Small intestine (tissue), 16 donors: ENCODE measurements around the gene RGS17. TPM values are rescaled to one million over a fixed set of nuclear protein-coding genes. Genes with fewer than 3 reads are reported as not detected.

Source experiments
- DNase-seq, 2 donors: peaks; one replicate each; pipeline versions ENCODE4 v3.0.0 to v3.0.0-alpha.2; 2013
- FAIRE-seq: peaks from 2 replicates; lab custom pipeline; 2012; peaks lifted over from hg19 to GRCh38; lab: Jason Lieb, UNC
- H3K27ac ChIP-seq, 3 donors: one replicate each; pipeline ENCODE4 v1.5.1; 2013; ENCODE audit warnings: low read length in 2 of 3, mild to moderate bottlenecking in 2 of 3, control low read depth in 1 of 3, inconsistent platforms in 1 of 3, low read depth in 1 of 3, moderate library complexity in 1 of 3
- H3K27me3 ChIP-seq, 3 donors: one replicate each; pipeline ENCODE4 v1.6.1; 2013; ENCODE audit warnings: low read length in 3 of 3, inconsistent platforms in 1 of 3; ENCODE audit not compliant: control insufficient read depth in 3 of 3, insufficient read depth in 3 of 3
- H3K36me3 ChIP-seq, 3 donors: one replicate each; pipeline ENCODE4 v1.6.1; 2013; ENCODE audit warnings: low read length in 3 of 3, inconsistent platforms in 1 of 3, low read depth in 1 of 3, mild to moderate bottlenecking in 1 of 3, moderate library complexity in 1 of 3; ENCODE audit not compliant: control insufficient read depth in 3 of 3, insufficient read depth in 2 of 3
- H3K4me1 ChIP-seq, 3 donors: one replicate each; pipeline ENCODE4 v1.6.1; 2013; ENCODE audit warnings: low read length in 2 of 3, inconsistent platforms in 1 of 3, low read depth in 1 of 3, mild to moderate bottlenecking in 1 of 3, moderate library complexity in 1 of 3; ENCODE audit not compliant: control insufficient read depth in 3 of 3, insufficient read depth in 2 of 3
- H3K4me3 ChIP-seq, 3 donors: one replicate each; pipeline ENCODE4 v1.5.1; 2013; ENCODE audit warnings: low read length in 3 of 3, control low read depth in 1 of 3, inconsistent platforms in 1 of 3, low read depth in 1 of 3, mild to moderate bottlenecking in 1 of 3, moderate library complexity in 1 of 3
- H3K9me3 ChIP-seq, 2 donors: one replicate each; pipeline ENCODE4 v1.6.1; 2013; ENCODE audit warnings: low read depth in 1 of 2, low read length in 1 of 2; ENCODE audit not compliant: control insufficient read depth in 2 of 2, insufficient read depth in 1 of 2
- WGBS, 3 donors: extraction: QIAGEN DNeasy Blood & Tissue Kit; methylation state at CpG; one replicate each; pipeline ENCODE4 v1.1.7; 2013; 5-methylcytosine and 5-hydroxymethylcytosine counted together
- long read RNA-seq, 10 donors: transcript quantifications; one replicate each; lab custom pipeline, GENCODE V29; 2026
- polyA plus RNA-seq, 4 donors: library from polyadenylated mRNA; stranded (reverse) in 3 of 4; unstranded in 1 of 4; fragments of 200-250 nt in 3 of 4; fragments of 120-200 nt in 1 of 4; gene quantifications; one replicate each; pipeline versions ENCODE4 v1.2.1 to v1.2.3, GENCODE V29; 2013
- donor health status: healthy with polysubstance abuse.
- donor health status: control.
- donor health status: control.
- donor health status: Bipolar disorder and iron deficiency.
- donor health status: healthy.

Gene RGS17
- polyA plus RNA-seq = 1 to 10 TPM in 1 of 4 donors, under 1 TPM in 2, not detected in 1; under 0.01 to 1.4 (median 0.15) TPM
- long read RNA-seq, donor 1 = 0 reads
- long read RNA-seq, donor 2 = 0 reads
- long read RNA-seq, donor 3, partial matches to known transcripts = 0 of 1 reads
- long read RNA-seq, donor 3, other reads (novel, unspliced or antisense) = 0 of 1 reads
- long read RNA-seq, donor 4 = 0 reads
- long read RNA-seq, donor 5 = 0 reads
- long read RNA-seq, donor 6 = 0 reads
- long read RNA-seq, donor 7 = 0 reads
- long read RNA-seq, donor 8 = 0 reads
- long read RNA-seq, donor 9 = 0 reads
- long read RNA-seq, donor 10, full-length matches to known transcripts = 3 of 3 reads
- long read RNA-seq, donor 10, partial matches to known transcripts = 0 of 3 reads
- long read RNA-seq, donor 10, other reads (novel, unspliced or antisense) = 0 of 3 reads

GRCh38 chr6:153131037-153131981 lies at the start of gene RGS17:
Gene RGS17, minus strand, starts transcription at chr6:153131282. Its CDS starts 87,264 bp downstream, at chr6:153044018.
- 3 to 6% (median 3%) methylated on average over 38 to 89 of the region's 89 CpGs for WGBS, 3 donors
- Histone ChIP-seq H3K4me1 (peaks cover 0 to 6% (median 2%) of the 10 kb centered on the region in 3 donors), H3K36me3 (no peaks in the 10 kb centered on the region), H3K27ac (peak within 1 kb of the TSS in 1 of 3 donors; percentile 33), H3K27me3 (peaks cover 3 to 38% (median 4%) of the 10 kb centered on the region in 3 donors), H3K4me3 (peak within 1 kb of the TSS; percentile 43 to 63 (median 57)), H3K9me3 (no peaks in the 10 kb centered on the region)
- peak; percentile 8 to 49 for DNase-seq
- no peak for FAIRE-seq

GRCh38 chr6:153172815-153173214 lies 41.7 kb upstream of the RGS17 start:
- FAIRE-seq (no peak), DNase-seq (no peak)
- no peak overlapping the region for H3K4me3 ChIP-seq
- no peaks in the 10 kb centered on the region for H3K9me3 ChIP-seq
- no peaks in the 10 kb centered on the region for H3K36me3 ChIP-seq
- H3K27ac ChIP-seq = no peak overlapping the region
- H3K27me3 ChIP-seq = no peaks in the 10 kb centered on the region
- no peaks in the 10 kb centered on the region for H3K4me1 ChIP-seq

GRCh38 chr6:153170511-153170910 lies 39.4 kb upstream of the RGS17 start:
- H3K27ac ChIP-seq = no peak overlapping the region
- no peak for FAIRE-seq
- H3K4me3 ChIP-seq = no peak overlapping the region
- 36 to 51% (median 47%) methylated on average over 3 of the region's 3 CpGs for WGBS, 3 donors
- H3K36me3 ChIP-seq = no peaks in the 10 kb centered on the region
- no peaks in the 10 kb centered on the region for H3K27me3 ChIP-seq
- DNase-seq = no peak
- H3K9me3 ChIP-seq = no peaks in the 10 kb centered on the region
- H3K4me1 ChIP-seq = no peaks in the 10 kb centered on the region

- FAIRE-seq (no peak), DNase-seq (no peak)
- H3K27ac ChIP-seq = no peak overlapping the region
- H3K4me1 ChIP-seq = no peaks in the 10 kb centered on the region
- H3K36me3 ChIP-seq = no peaks in the 10 kb centered on the region
- 67 to 89% (median 86%) methylated on average over 1 of the region's 1 CpG for WGBS, 3 donors
- H3K27me3 ChIP-seq = no peaks in the 10 kb centered on the region
- H3K4me3 ChIP-seq = no peak overlapping the region
- H3K9me3 ChIP-seq = no peaks in the 10 kb centered on the region
Observed at GRCh38 chr6:153167907-153168306, 36.8 kb upstream of the RGS17 start.

GRCh38 chr6:153167061-153167891 lies 36.2 kb upstream of the RGS17 start:
- 60 to 63% (median 60%) methylated on average over 9 of the region's 9 CpGs for WGBS, 3 donors
- Histone ChIP-seq H3K4me1 (no peaks in the 10 kb centered on the region), H3K4me3 (no peak overlapping the region), H3K36me3 (no peaks in the 10 kb centered on the region), H3K27me3 (no peaks in the 10 kb centered on the region), H3K9me3 (no peaks in the 10 kb centered on the region), H3K27ac (no peak overlapping the region)
- DNase-seq (no peak), FAIRE-seq (no peak)

- H3K4me1 ChIP-seq = no peaks in the 10 kb centered on the region
- H3K36me3 ChIP-seq = no peaks in the 10 kb centered on the region
- no peaks in the 10 kb centered on the region for H3K9me3 ChIP-seq
- H3K4me3 ChIP-seq = no peak overlapping the region
- no peak for FAIRE-seq
- WGBS, 3 donors = 58 to 86% (median 75%) methylated on average over 2 of the region's 2 CpGs
- H3K27ac ChIP-seq = no peak overlapping the region
- DNase-seq = no peak
- no peaks in the 10 kb centered on the region for H3K27me3 ChIP-seq
Observed at GRCh38 chr6:153162646-153163045, 31.6 kb upstream of the RGS17 start.

- H3K4me3 ChIP-seq = no peak overlapping the region
- no peak overlapping the region for H3K27ac ChIP-seq
- no peaks in the 10 kb centered on the region for H3K4me1 ChIP-seq
- H3K27me3 ChIP-seq = no peaks in the 10 kb centered on the region
- WGBS, 3 donors = 68 to 69% (median 69%) methylated on average over 4 of the region's 4 CpGs
- no peak for DNase-seq
- no peaks in the 10 kb centered on the region for H3K36me3 ChIP-seq
- no peak for FAIRE-seq
- no peaks in the 10 kb centered on the region for H3K9me3 ChIP-seq
Observed at GRCh38 chr6:153162172-153162571, 31.1 kb upstream of the RGS17 start.

GRCh38 chr6:153160221-153160620 lies 29.1 kb upstream of the RGS17 start:
- no peak for FAIRE-seq
- H3K36me3 ChIP-seq = no peaks in the 10 kb centered on the region
- no peak overlapping the region for H3K4me3 ChIP-seq
- H3K4me1 ChIP-seq = no peaks in the 10 kb centered on the region
- WGBS, 3 donors = 84 to 88% (median 88%) methylated on average over 2 of the region's 2 CpGs
- H3K9me3 ChIP-seq = no peaks in the 10 kb centered on the region
- H3K27me3 ChIP-seq = no peaks in the 10 kb centered on the region
- no peak for DNase-seq
- no peak overlapping the region for H3K27ac ChIP-seq
